K562 (cell line): ENCODE results near the gene SLC4A2. TPM values are rescaled to one million over a fixed set of nuclear protein-coding genes. Genes with fewer than 3 reads are reported as not detected.

ENCODE experiments used
- ARID4B ChIP-seq: sonication (generic); formaldehyde crosslinking; IDR thresholded peaks from 2 replicates; pipeline ENCODE4 v1.8.0; 2022; ENCODE audit warnings: mild to moderate bottlenecking, missing genetic modification reagents
- CTCFL ChIP-seq: IDR thresholded peaks from 2 replicates; pipeline ENCODE4 v1.6.1; 2011; ENCODE audit warnings: borderline replicate concordance, low read depth, mild to moderate bottlenecking, moderate library complexity, low read length; ENCODE audit not compliant: insufficient read depth, poor library complexity, severe bottlenecking
- DDX20 ChIP-seq: fragments of 450-650 bp; IDR thresholded peaks from 2 replicates; pipeline ENCODE4 v1.6.1; 2016; ENCODE audit warnings: missing genetic modification characterization, low read depth, mild to moderate bottlenecking, missing compliant biosample characterization, moderate library complexity
- GABPB2 ChIP-seq: fragments of 250-450 bp; sonication (Bioruptor Pico); conservative IDR thresholded peaks from 2 replicates; pipeline ENCODE4 v1.5.1; 2021; ENCODE audit warnings: mild to moderate bottlenecking
- MAFK ChIP-seq: IDR thresholded peaks from 2 replicates; pipeline ENCODE4 v1.6.1; 2011; ENCODE audit warnings: low read length, improper control_type of control experiment
- MED1 ChIP-seq: sonication (generic); formaldehyde crosslinking; IDR thresholded peaks from 2 replicates; pipeline ENCODE4 v1.8.1; 2023; ENCODE audit warnings: missing genetic modification reagents, borderline replicate concordance
- MEIS2 ChIP-seq: fragments of 450-650 bp; IDR thresholded peaks from 2 replicates; pipeline ENCODE4 v1.6.1; 2014; ENCODE audit warnings: mild to moderate bottlenecking; ENCODE audit not compliant: partially characterized antibody
- REST ChIP-seq, 2 experiments: fragments of 450-650 bp; formaldehyde crosslinking in 1 of 2; IDR thresholded peaks; 2 replicates each; pipeline versions ENCODE4 v1.4.0 to v1.6.1; 2014 to 2020; ENCODE audit warnings: mild to moderate bottlenecking in 2 of 2, borderline replicate concordance in 1 of 2, low read depth in 1 of 2
- TAF1 ChIP-seq: IDR thresholded peaks from 2 replicates; pipeline ENCODE4 v1.6.1; 2011; ENCODE audit warnings: mild to moderate bottlenecking, low read length, moderate library complexity; ENCODE audit not compliant: insufficient read depth, control insufficient read depth, severe bottlenecking; ENCODE audit errors: extremely low read depth
- ZKSCAN8 ChIP-seq: fragments of 200-800 bp; sonication (Bioruptor generic); IDR thresholded peaks from 2 replicates; pipeline ENCODE4 v1.6.1; 2016; ENCODE audit warnings: missing genetic modification characterization, missing compliant biosample characterization
- ZNF436 ChIP-seq: fragments of 250-450, 450-650 bp; sonication (Bioruptor Pico); formaldehyde crosslinking; IDR thresholded peaks from 2 replicates; pipeline ENCODE4 v1.7.0; 2020; ENCODE audit warnings: mild to moderate bottlenecking
- polyA plus RNA-seq, 8 experiments: library from polyadenylated mRNA; depleted of rRNA in 4 of 8; stranded (reverse) in 5 of 8; unstranded in 3 of 8; fragments of >200 nt; fragmentation: Nextera tagmentation in 2 of 8; fragmentation: Illumina TruSeq in 1 of 8; extraction: Ambion mirVana in 2 of 8; extraction: Trizol in 1 of 8; gene quantifications; 2 replicates each; pipeline versions ENCODE4 v1.2.1 to v1.2.3, GENCODE V29; 2011 to 2014; ENCODE audit warnings: inconsistent platforms in 1 of 8, missing spikeins in 1 of 8
- total RNA-seq, 7 experiments: library from RNA; depleted of rRNA in 6 of 7; stranded (reverse); fragments of >200 nt in 6 of 7; fragmentation: Illumina TruSeq in 2 of 7; extraction: Trizol in 2 of 7; gene quantifications; 2 replicates each; pipeline versions ENCODE4 v1.2.1 to v1.2.3, GENCODE V29; 2011 to 2021; ENCODE audit warnings: low replicate concordance in 1 of 7

Gene SLC4A2
- total and polyA plus RNA-seq, 9 of the 15 experiments (the other 6 are each of a cell fraction or from before 2014, with no cell fraction given): 11.4 to 375 (median 130) TPM

GRCh38 chr7:151056666-151057505 lies 2.5 kb upstream of the SLC4A2 start (continued):
- TF ChIP-seq REST (IDR thresholded peaks at IDR 0.05; ENCODE audit: borderline replicate concordance) (peak; percentile 14; the same call in 1 of the 2 replicates), REST (CRISPR knock-in tag; IDR thresholded peaks at IDR 0.05; ENCODE audit: low read depth) (no peak), MEIS2 (no peak), MAFK (no peak), ZNF436 (no peak), ZKSCAN8 (CRISPR knock-in tag) (no peak), MED1 (CRISPR knock-in tag) (0 out of 2 replicates have a peak, but pooled peaks have one; percentile 43), ARID4B (CRISPR knock-in tag) (no peak; the same call in 1 of the 2 replicates), DDX20 (no peak), TAF1 (no peak), CTCFL (no peak), GABPB2 (CRISPR knock-in tag) (no peak)
